K562 (cell line): ENCODE results near the gene MAN2A1.

Experiments
- CTCF ChIP-seq, 3 experiments: IDR thresholded peaks in 2 of 3; conservative IDR thresholded peaks in 1 of 3; 2 replicates each; pipeline ENCODE4 v1.5.1; 2011 to 2012; ENCODE audit warnings: low read length in 3 of 3, mild to moderate bottlenecking in 3 of 3, control low read depth in 2 of 3, improper control_type of control experiment in 1 of 3, inconsistent platforms in 1 of 3, low read depth in 1 of 3, mixed read lengths in 1 of 3, moderate library complexity in 1 of 3; ENCODE audit not compliant: insufficient read depth in 2 of 3
- ETV6 ChIP-seq, 3 experiments: fragments of 150-350 bp in 1 of 3; sonication (generic) in 1 of 3; formaldehyde crosslinking in 1 of 3; IDR thresholded peaks; 2 replicates each; pipeline versions ENCODE4 v1.6.1 to v1.8.0; 2014 to 2022; ENCODE audit warnings: borderline replicate concordance in 2 of 3, low read depth in 2 of 3, antibody characterized with exemption in 1 of 3, low read length in 1 of 3, mild to moderate bottlenecking in 1 of 3, missing genetic modification reagents in 1 of 3
- MAFF ChIP-seq: IDR thresholded peaks from 2 replicates; pipeline ENCODE4 v1.6.1; 2012; ENCODE audit warnings: low read length, improper control_type of control experiment
- USF2 ChIP-seq: sonication (generic); formaldehyde crosslinking; IDR thresholded peaks from 2 replicates; pipeline ENCODE4 v1.5.0; 2020; ENCODE audit warnings: missing genetic modification reagents
- ZBTB33 ChIP-seq: sonication (generic); formaldehyde crosslinking; IDR thresholded peaks from 2 replicates; pipeline ENCODE4 v1.8.1; 2023; ENCODE audit warnings: mild to moderate bottlenecking, missing genetic modification reagents
- ZNF274 ChIP-seq: IDR thresholded peaks from 2 replicates; pipeline ENCODE4 v1.6.1; 2011; ENCODE audit warnings: low read depth, mild to moderate bottlenecking, low read length, moderate library complexity, borderline replicate concordance
- TF ChIP-seq, protein P1 (sequence below), 2 experiments: fragments of 450-650 bp; formaldehyde crosslinking in 1 of 2; IDR thresholded peaks; 2 replicates each; pipeline versions ENCODE4 v1.4.0 to v1.6.1; 2014 to 2020; ENCODE audit warnings: mild to moderate bottlenecking in 2 of 2, borderline replicate concordance in 1 of 2, low read depth in 1 of 2

GRCh38 chr5:109916481-109917153, 226.9 kb downstream of the MAN2A1 start:
- no peak for TF ChIP-seq ETV6 (IDR thresholded peaks at IDR 0.05; ENCODE audit: borderline replicate concordance in 1 of 2, low read depth in 2 of 2, low read length in 1 of 2)
- no peak for TF ChIP-seq ETV6 (CRISPR knock-in tag; IDR thresholded peaks at IDR 0.05; ENCODE audit: borderline replicate concordance)
- TF ChIP-seq ZNF274 = no peak
- no peak for TF ChIP-seq MAFF
- TF ChIP-seq ZBTB33 = no peak
- no peak for TF ChIP-seq CTCF (IDR thresholded peaks at IDR 0.05 in 2 of 3, conservative IDR thresholded peaks at IDR 0.05 in 1 of 3; ENCODE audit: insufficient read depth in 2 of 3, low read depth in 1 of 3, low read length in 3 of 3)
- TF ChIP-seq, protein P1, sequence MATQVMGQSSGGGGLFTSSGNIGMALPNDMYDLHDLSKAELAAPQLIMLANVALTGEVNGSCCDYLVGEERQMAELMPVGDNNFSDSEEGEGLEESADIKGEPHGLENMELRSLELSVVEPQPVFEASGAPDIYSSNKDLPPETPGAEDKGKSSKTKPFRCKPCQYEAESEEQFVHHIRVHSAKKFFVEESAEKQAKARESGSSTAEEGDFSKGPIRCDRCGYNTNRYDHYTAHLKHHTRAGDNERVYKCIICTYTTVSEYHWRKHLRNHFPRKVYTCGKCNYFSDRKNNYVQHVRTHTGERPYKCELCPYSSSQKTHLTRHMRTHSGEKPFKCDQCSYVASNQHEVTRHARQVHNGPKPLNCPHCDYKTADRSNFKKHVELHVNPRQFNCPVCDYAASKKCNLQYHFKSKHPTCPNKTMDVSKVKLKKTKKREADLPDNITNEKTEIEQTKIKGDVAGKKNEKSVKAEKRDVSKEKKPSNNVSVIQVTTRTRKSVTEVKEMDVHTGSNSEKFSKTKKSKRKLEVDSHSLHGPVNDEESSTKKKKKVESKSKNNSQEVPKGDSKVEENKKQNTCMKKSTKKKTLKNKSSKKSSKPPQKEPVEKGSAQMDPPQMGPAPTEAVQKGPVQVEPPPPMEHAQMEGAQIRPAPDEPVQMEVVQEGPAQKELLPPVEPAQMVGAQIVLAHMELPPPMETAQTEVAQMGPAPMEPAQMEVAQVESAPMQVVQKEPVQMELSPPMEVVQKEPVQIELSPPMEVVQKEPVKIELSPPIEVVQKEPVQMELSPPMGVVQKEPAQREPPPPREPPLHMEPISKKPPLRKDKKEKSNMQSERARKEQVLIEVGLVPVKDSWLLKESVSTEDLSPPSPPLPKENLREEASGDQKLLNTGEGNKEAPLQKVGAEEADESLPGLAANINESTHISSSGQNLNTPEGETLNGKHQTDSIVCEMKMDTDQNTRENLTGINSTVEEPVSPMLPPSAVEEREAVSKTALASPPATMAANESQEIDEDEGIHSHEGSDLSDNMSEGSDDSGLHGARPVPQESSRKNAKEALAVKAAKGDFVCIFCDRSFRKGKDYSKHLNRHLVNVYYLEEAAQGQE (IDR thresholded peaks at IDR 0.05; ENCODE audit: borderline replicate concordance) = no peak
- TF ChIP-seq, protein P1 (CRISPR knock-in tag; IDR thresholded peaks at IDR 0.05; ENCODE audit: low read depth) = no peak
- TF ChIP-seq USF2 (CRISPR knock-in tag) = no peak
